ENCODE data around the gene RELN. TPM values are rescaled to one million over a fixed set of nuclear protein-coding genes. Genes with fewer than 3 reads are reported as not detected.

The RELN gene
- total and polyA plus RNA-seq, 5 donors from 2014 or later, result not detected

GRCh38 chr7:103972779-103973434 is 16.6 kb downstream of the RELN start:
- ATAC-seq (ENCODE audit: low read depth in 2 of 2) (no peak), DNase-seq (no peak)
- Mint-ChIP-seq H3K27me3 (peaks cover 6% of the 10 kb centered on the region), H3K9me3 (no peaks in the 10 kb centered on the region), H3K36me3 (no peaks in the 10 kb centered on the region), H3K27ac (no peak overlapping the region), H3K4me1 (no peaks in the 10 kb centered on the region), H3K4me3 (no peak overlapping the region)
- Histone ChIP-seq H3K4me3 (ENCODE audit: low read depth, low read length) (no peak overlapping the region), H3K27ac (ENCODE audit: insufficient read depth, low read length, poor library complexity, severe bottlenecking) (no peak overlapping the region), H3K4me1 (ENCODE audit: control insufficient read depth, insufficient read depth, low read length, poor library complexity, severe bottlenecking) (no peaks in the 10 kb centered on the region), H3K36me3 (ENCODE audit: control insufficient read depth, insufficient read depth, low read length) (no peaks in the 10 kb centered on the region), H3K9me3 (ENCODE audit: control insufficient read depth in 2 of 2, low read length in 2 of 2) (no peaks in the 10 kb centered on the region), H3K27me3 (ENCODE audit: control insufficient read depth, insufficient read depth, low read length) (no peaks in the 10 kb centered on the region)

- Histone ChIP-seq H3K9me3 (ENCODE audit: control insufficient read depth in 2 of 2, low read length in 2 of 2) (no peaks in the 10 kb centered on the region), H3K27ac (ENCODE audit: insufficient read depth, low read length, poor library complexity, severe bottlenecking) (no peak overlapping the region), H3K36me3 (ENCODE audit: control insufficient read depth, insufficient read depth, low read length) (no peaks in the 10 kb centered on the region), H3K4me1 (ENCODE audit: control insufficient read depth, insufficient read depth, low read length, poor library complexity, severe bottlenecking) (no peaks in the 10 kb centered on the region), H3K27me3 (ENCODE audit: control insufficient read depth, insufficient read depth, low read length) (no peaks in the 10 kb centered on the region), H3K4me3 (ENCODE audit: low read depth, low read length) (no peak overlapping the region)
- no peak overlapping the region for H3K4me3 Mint-ChIP-seq
- H3K9me3 Mint-ChIP-seq, result peaks cover 0 to 3% (median 0%) of the 10 kb centered on the region in 7 donors
- DNase-seq, result no peak
- no peaks in the 10 kb centered on the region for H3K4me1 Mint-ChIP-seq
- H3K27ac Mint-ChIP-seq, result no peak overlapping the region
- H3K36me3 Mint-ChIP-seq, result no peaks in the 10 kb centered on the region
- ATAC-seq (ENCODE audit: low read depth in 2 of 2), result no peak
- peaks cover 9% of the 10 kb centered on the region for H3K27me3 Mint-ChIP-seq
Measured at GRCh38 chr7:103967401-103967800, 22.1 kb downstream of the RELN start.

GRCh38 chr7:103966593-103967277 is 22.7 kb downstream of the RELN start:
- H3K4me1 Mint-ChIP-seq, result no peaks in the 10 kb centered on the region
- H3K27ac Mint-ChIP-seq, result no peak overlapping the region
- H3K36me3 ChIP-seq (ENCODE audit: control insufficient read depth, insufficient read depth, low read length), result no peaks in the 10 kb centered on the region
- H3K9me3 ChIP-seq (ENCODE audit: control insufficient read depth in 2 of 2, low read length in 2 of 2), result no peaks in the 10 kb centered on the region
- ATAC-seq (ENCODE audit: low read depth in 2 of 2) (no peak), DNase-seq (no peak)
- no peak overlapping the region for H3K27ac ChIP-seq (ENCODE audit: insufficient read depth, low read length, poor library complexity, severe bottlenecking)
- H3K4me1 ChIP-seq (ENCODE audit: control insufficient read depth, insufficient read depth, low read length, poor library complexity, severe bottlenecking), result no peaks in the 10 kb centered on the region
- no peaks in the 10 kb centered on the region for H3K27me3 ChIP-seq (ENCODE audit: control insufficient read depth, insufficient read depth, low read length)
- H3K4me3 ChIP-seq (ENCODE audit: low read depth, low read length), result no peak overlapping the region
- peaks cover 9% of the 10 kb centered on the region for H3K27me3 Mint-ChIP-seq
- H3K4me3 Mint-ChIP-seq, result no peak overlapping the region
- H3K36me3 Mint-ChIP-seq, result no peaks in the 10 kb centered on the region
- peaks cover 0 to 3% (median 1%) of the 10 kb centered on the region in 7 donors for H3K9me3 Mint-ChIP-seq

- no peaks in the 10 kb centered on the region for H3K9me3 ChIP-seq (ENCODE audit: control insufficient read depth in 2 of 2, low read length in 2 of 2)
- peaks cover 0 to 6% (median 2%) of the 10 kb centered on the region in 7 donors for H3K9me3 Mint-ChIP-seq
- DNase-seq, result no peak
- H3K27me3 Mint-ChIP-seq, result peaks cover 9% of the 10 kb centered on the region
- H3K27ac Mint-ChIP-seq, result no peak overlapping the region
- H3K36me3 ChIP-seq (ENCODE audit: control insufficient read depth, insufficient read depth, low read length), result no peaks in the 10 kb centered on the region
- H3K4me3 Mint-ChIP-seq, result no peak overlapping the region
- H3K4me1 ChIP-seq (ENCODE audit: control insufficient read depth, insufficient read depth, low read length, poor library complexity, severe bottlenecking), result no peaks in the 10 kb centered on the region
- H3K27me3 ChIP-seq (ENCODE audit: control insufficient read depth, insufficient read depth, low read length), result no peaks in the 10 kb centered on the region
- H3K4me1 Mint-ChIP-seq, result no peaks in the 10 kb centered on the region
- no peak for ATAC-seq (ENCODE audit: low read depth in 2 of 2)
- no peak overlapping the region for H3K4me3 ChIP-seq (ENCODE audit: low read depth, low read length)
- no peaks in the 10 kb centered on the region for H3K36me3 Mint-ChIP-seq
- H3K27ac ChIP-seq (ENCODE audit: insufficient read depth, low read length, poor library complexity, severe bottlenecking), result no peak overlapping the region
Measured at GRCh38 chr7:103964269-103964668, 25.2 kb downstream of the RELN start.

- no peak for ATAC-seq (ENCODE audit: low read depth in 2 of 2)
- peaks cover 0 to 9% (median 2%) of the 10 kb centered on the region in 7 donors for H3K9me3 Mint-ChIP-seq
- peaks cover 9% of the 10 kb centered on the region for H3K27me3 Mint-ChIP-seq
- Histone ChIP-seq H3K36me3 (ENCODE audit: control insufficient read depth, insufficient read depth, low read length) (no peaks in the 10 kb centered on the region), H3K27me3 (ENCODE audit: control insufficient read depth, insufficient read depth, low read length) (no peaks in the 10 kb centered on the region), H3K4me3 (ENCODE audit: low read depth, low read length) (no peak overlapping the region), H3K27ac (ENCODE audit: insufficient read depth, low read length, poor library complexity, severe bottlenecking) (no peak overlapping the region), H3K4me1 (ENCODE audit: control insufficient read depth, insufficient read depth, low read length, poor library complexity, severe bottlenecking) (no peaks in the 10 kb centered on the region), H3K9me3 (ENCODE audit: control insufficient read depth in 2 of 2, low read length in 2 of 2) (no peaks in the 10 kb centered on the region)
- no peaks in the 10 kb centered on the region for H3K4me1 Mint-ChIP-seq
- H3K27ac Mint-ChIP-seq, result no peak overlapping the region
- no peak for DNase-seq
- no peak overlapping the region for H3K4me3 Mint-ChIP-seq
- no peaks in the 10 kb centered on the region for H3K36me3 Mint-ChIP-seq
Measured at GRCh38 chr7:103962070-103962469, 27.4 kb downstream of the RELN start.

- Histone ChIP-seq H3K36me3 (ENCODE audit: control insufficient read depth, insufficient read depth, low read length) (no peaks in the 10 kb centered on the region), H3K9me3 (ENCODE audit: control insufficient read depth in 2 of 2, low read length in 2 of 2) (no peaks in the 10 kb centered on the region), H3K27ac (ENCODE audit: insufficient read depth, low read length, poor library complexity, severe bottlenecking) (no peak overlapping the region), H3K27me3 (ENCODE audit: control insufficient read depth, insufficient read depth, low read length) (no peaks in the 10 kb centered on the region), H3K4me3 (ENCODE audit: low read depth, low read length) (no peak overlapping the region), H3K4me1 (ENCODE audit: control insufficient read depth, insufficient read depth, low read length, poor library complexity, severe bottlenecking) (no peaks in the 10 kb centered on the region)
- ATAC-seq (ENCODE audit: low read depth in 2 of 2) (no peak), DNase-seq (no peak)
- Mint-ChIP-seq H3K4me1 (no peaks in the 10 kb centered on the region), H3K9me3 (peaks cover 0 to 9% (median 0%) of the 10 kb centered on the region in 7 donors), H3K36me3 (no peaks in the 10 kb centered on the region), H3K27ac (no peak overlapping the region), H3K27me3 (peaks cover 13% of the 10 kb centered on the region), H3K4me3 (no peak overlapping the region)
Measured at GRCh38 chr7:103958284-103958818, 31.1 kb downstream of the RELN start.

GRCh38 chr7:103955985-103956384 is 33.5 kb downstream of the RELN start:
- Histone ChIP-seq H3K27me3 (ENCODE audit: control insufficient read depth, insufficient read depth, low read length) (no peaks in the 10 kb centered on the region), H3K4me3 (ENCODE audit: low read depth, low read length) (no peak overlapping the region), H3K4me1 (ENCODE audit: control insufficient read depth, insufficient read depth, low read length, poor library complexity, severe bottlenecking) (no peaks in the 10 kb centered on the region), H3K9me3 (ENCODE audit: control insufficient read depth in 2 of 2, low read length in 2 of 2) (no peaks in the 10 kb centered on the region), H3K27ac (ENCODE audit: insufficient read depth, low read length, poor library complexity, severe bottlenecking) (no peak overlapping the region), H3K36me3 (ENCODE audit: control insufficient read depth, insufficient read depth, low read length) (no peaks in the 10 kb centered on the region)
- H3K27me3 Mint-ChIP-seq, result peaks cover 9% of the 10 kb centered on the region
- H3K4me1 Mint-ChIP-seq, result no peaks in the 10 kb centered on the region
- ATAC-seq (ENCODE audit: low read depth in 2 of 2) (no peak), DNase-seq (no peak)
- no peak overlapping the region for H3K27ac Mint-ChIP-seq
- H3K9me3 Mint-ChIP-seq, result peaks cover 0 to 6% (median 0%) of the 10 kb centered on the region in 7 donors
- H3K4me3 Mint-ChIP-seq, result no peak overlapping the region
- no peaks in the 10 kb centered on the region for H3K36me3 Mint-ChIP-seq

- Mint-ChIP-seq H3K4me3 (no peak overlapping the region), H3K27ac (no peak overlapping the region), H3K36me3 (no peaks in the 10 kb centered on the region), H3K4me1 (no peaks in the 10 kb centered on the region), H3K27me3 (peaks cover 9% of the 10 kb centered on the region), H3K9me3 (no peaks in the 10 kb centered on the region)
- Histone ChIP-seq H3K9me3 (ENCODE audit: control insufficient read depth in 2 of 2, low read length in 2 of 2) (no peaks in the 10 kb centered on the region), H3K27ac (ENCODE audit: insufficient read depth, low read length, poor library complexity, severe bottlenecking) (no peak overlapping the region), H3K27me3 (ENCODE audit: control insufficient read depth, insufficient read depth, low read length) (no peaks in the 10 kb centered on the region), H3K4me3 (ENCODE audit: low read depth, low read length) (no peak overlapping the region), H3K36me3 (ENCODE audit: control insufficient read depth, insufficient read depth, low read length) (no peaks in the 10 kb centered on the region), H3K4me1 (ENCODE audit: control insufficient read depth, insufficient read depth, low read length, poor library complexity, severe bottlenecking) (no peaks in the 10 kb centered on the region)
- DNase-seq (no peak), ATAC-seq (ENCODE audit: low read depth in 2 of 2) (no peak)
Measured at GRCh38 chr7:103952408-103952807, 37.0 kb downstream of the RELN start.

Measured in CD4-positive, CD25-positive, alpha-beta regulatory T cell (primary cell).